H1 (cell line): ENCODE measurements around the gene DCP1B. TPM values are rescaled to one million over a fixed set of nuclear protein-coding genes. Genes with fewer than 3 reads are reported as not detected.

Experiments used
- CTCF ChIA-PET: fragments of 300-600 bp; sonication (Branson Sonifier 250); formaldehyde crosslinking; loops from one replicate; lab custom pipeline; 2021; ENCODE audit not compliant: partially characterized antibody; lab: Charles Lee
- POLR2A ChIA-PET: fragments of 300-600 bp; sonication (Branson Sonifier 250); formaldehyde crosslinking; loops from one replicate; lab custom pipeline; 2021; ENCODE audit warnings: inconsistent platforms; ENCODE audit not compliant: partially characterized antibody; lab: Charles Lee
- DNase-seq, 2 experiments: peaks; one replicate each; pipeline versions ENCODE4 v3.0.0 to v3.0.0-alpha.2; 2010 to 2022; ENCODE audit warnings: low spot score in 2 of 2, low read depth in 1 of 2, mixed read lengths in 1 of 2
- FAIRE-seq: peaks from 2 replicates; lab custom pipeline; 2011; peaks lifted over from hg19 to GRCh38; lab: Jason Lieb, UNC
- H2AFZ ChIP-seq: 2 replicates; pipeline ENCODE4 v1.8.1; 2012; ENCODE audit warnings: low read length, inconsistent platforms
- H2AK5ac ChIP-seq: 2 replicates; pipeline ENCODE4 v1.6.1; 2013; ENCODE audit warnings: low read depth, low read length
- H2BK120ac ChIP-seq: replicated peaks from 2 replicates; pipeline ENCODE3; 2013; ENCODE audit warnings: low read depth, low read length, inconsistent platforms
- H2BK12ac ChIP-seq: 2 replicates; pipeline ENCODE4 v1.6.1; 2013; ENCODE audit warnings: low read depth, low read length
- H2BK15ac ChIP-seq: 2 replicates; pipeline ENCODE4 v1.6.1; 2013; ENCODE audit warnings: low read length
- H2BK20ac ChIP-seq: 2 replicates; pipeline ENCODE4 v1.6.1; 2013; ENCODE audit warnings: low read length
- H2BK5ac ChIP-seq: 2 replicates; pipeline ENCODE4 v1.6.1; 2013; ENCODE audit warnings: low read depth, low read length
- H3K14ac ChIP-seq: 2 replicates; pipeline ENCODE4 v1.6.1; 2013; ENCODE audit warnings: inconsistent platforms; ENCODE audit not compliant: insufficient read length
- H3K18ac ChIP-seq: 2 replicates; pipeline ENCODE4 v1.6.1; 2013; ENCODE audit warnings: low read length; ENCODE audit errors: extremely low read depth
- H3K23ac ChIP-seq: 2 replicates; pipeline ENCODE4 v1.6.1; 2013; ENCODE audit warnings: inconsistent platforms; ENCODE audit not compliant: insufficient read length
- H3K23me2 ChIP-seq: 2 replicates; pipeline ENCODE4 v1.6.1; 2013; ENCODE audit warnings: low read depth, low read length
- H3K27ac ChIP-seq: 2 replicates; pipeline ENCODE4 v1.6.1; 2011; ENCODE audit warnings: low read depth, low read length, inconsistent platforms
- H3K27me3 ChIP-seq, 4 experiments: replicated peaks in 1 of 4; 1 replicate in 1 of 4; 2 replicates in 3 of 4; pipeline versions ENCODE4 v1.6.1 to v1.8.1; 2011 to 2013; ENCODE audit warnings: low read length in 3 of 4, mild to moderate bottlenecking in 3 of 4, inconsistent platforms in 2 of 4, mixed read lengths in 2 of 4, moderate library complexity in 1 of 4; ENCODE audit not compliant: control insufficient read depth in 3 of 4, insufficient read depth in 3 of 4; ENCODE audit errors: extremely low read depth in 1 of 4
- H3K36me3 ChIP-seq, 4 experiments: 2 replicates each; pipeline versions ENCODE4 v1.6.1 to v1.8.1; 2011 to 2013; ENCODE audit warnings: mild to moderate bottlenecking in 4 of 4, low read length in 3 of 4, moderate library complexity in 2 of 4, control low read depth in 1 of 4, inconsistent platforms in 1 of 4; ENCODE audit not compliant: insufficient read depth in 4 of 4, control insufficient read depth in 2 of 4
- H3K4ac ChIP-seq: replicated peaks from 2 replicates; pipeline ENCODE3; 2013; ENCODE audit warnings: low read length, low read depth, mixed read lengths, inconsistent platforms; ENCODE audit not compliant: insufficient read length
- H3K4me1 ChIP-seq, 4 experiments: replicated peaks in 1 of 4; 1 replicate in 1 of 4; 2 replicates in 3 of 4; pipeline versions ENCODE4 v1.6.1 to v1.8.1; 2011 to 2013; ENCODE audit warnings: low read length in 3 of 4, inconsistent platforms in 2 of 4, mixed read lengths in 1 of 4; ENCODE audit not compliant: insufficient read depth in 4 of 4, control insufficient read depth in 3 of 4
- H3K4me2 ChIP-seq, 2 experiments: 2 replicates each; pipeline versions ENCODE4 v1.6.1 to v1.8.1; 2011 to 2013; ENCODE audit warnings: low read depth in 2 of 2, low read length in 2 of 2, control low read depth in 1 of 2, inconsistent platforms in 1 of 2, mild to moderate bottlenecking in 1 of 2; ENCODE audit not compliant: insufficient read depth in 1 of 2
- H3K4me3 ChIP-seq, 4 experiments: fragments of 200-600, 300-600 bp in 1 of 4; sonication (generic), shearing (Covaris generic), sonication (Bioruptor Twin) in 1 of 4; 2 replicates each; pipeline versions ENCODE4 v1.5.1 to v1.8.1; 2011 to 2016; ENCODE audit warnings: low read length in 4 of 4, low read depth in 3 of 4, control low read depth in 2 of 4, inconsistent platforms in 2 of 4, mild to moderate bottlenecking in 2 of 4, mixed read lengths in 1 of 4, moderate library complexity in 1 of 4; ENCODE audit not compliant: insufficient read depth in 2 of 4; ENCODE audit errors: extremely low read depth in 1 of 4
- H3K56ac ChIP-seq: replicated peaks from 2 replicates; pipeline ENCODE3; 2013; ENCODE audit warnings: low read depth, mild to moderate bottlenecking, mixed read lengths, low read length, inconsistent platforms; ENCODE audit not compliant: insufficient read length
- H3K79me1 ChIP-seq: 2 replicates; pipeline ENCODE4 v1.6.1; 2013; ENCODE audit warnings: low read depth, low read length, control low read depth
- H3K79me2 ChIP-seq, 2 experiments: 2 replicates each; pipeline versions ENCODE4 v1.6.1 to v1.8.1; 2012 to 2013; ENCODE audit warnings: low read length in 2 of 2, mild to moderate bottlenecking in 2 of 2, inconsistent platforms in 1 of 2; ENCODE audit not compliant: insufficient read depth in 2 of 2, control insufficient read depth in 1 of 2
- H3K9ac ChIP-seq, 4 experiments: replicated peaks in 1 of 4; 1 replicate in 1 of 4; 2 replicates in 3 of 4; pipeline versions ENCODE4 v1.6.1 to v1.8.1; 2011 to 2013; ENCODE audit warnings: low read depth in 3 of 4, low read length in 3 of 4, control low read depth in 2 of 4, mild to moderate bottlenecking in 2 of 4, moderate library complexity in 2 of 4, inconsistent platforms in 1 of 4; ENCODE audit errors: extremely low read depth in 1 of 4
- H3K9me3 ChIP-seq, 2 experiments: 2 replicates each; pipeline versions ENCODE4 v1.6.1 to v1.8.1; 2012 to 2013; ENCODE audit warnings: mild to moderate bottlenecking in 2 of 2, moderate library complexity in 2 of 2, control low read depth in 1 of 2, inconsistent platforms in 1 of 2, low read depth in 1 of 2, low read length in 1 of 2, mixed read lengths in 1 of 2; ENCODE audit not compliant: insufficient read depth in 2 of 2
- H4K20me1 ChIP-seq, 2 experiments: replicated peaks in 1 of 2; 2 replicates each; pipeline versions ENCODE3 to v1.8.1; 2011 to 2013; ENCODE audit warnings: inconsistent platforms in 2 of 2, low read length in 2 of 2, mild to moderate bottlenecking in 1 of 2; ENCODE audit not compliant: insufficient read depth in 2 of 2, control insufficient read depth in 1 of 2
- H4K5ac ChIP-seq: 2 replicates; pipeline ENCODE4 v1.6.1; 2013; ENCODE audit warnings: low read length, low read depth, mixed read lengths, inconsistent platforms; ENCODE audit not compliant: insufficient read length
- H4K8ac ChIP-seq: 2 replicates; pipeline ENCODE4 v1.8.0; 2013; ENCODE audit warnings: mild to moderate bottlenecking, moderate library complexity, low read length, inconsistent platforms; ENCODE audit not compliant: insufficient read depth; ENCODE audit errors: extremely low read depth
- H4K91ac ChIP-seq: replicated peaks from 2 replicates; pipeline ENCODE3; 2013; ENCODE audit warnings: low read length, mixed read lengths, inconsistent platforms; ENCODE audit not compliant: insufficient read length
- CBX8 ChIP-seq: fragments of 300-800, 300-1000 bp; sonication (generic); IDR thresholded peaks from 2 replicates; pipeline ENCODE4 v1.7.1; 2016; ENCODE audit warnings: low read depth, low read length, borderline replicate concordance
- SP2 ChIP-seq: IDR thresholded peaks from 2 replicates; pipeline ENCODE4 v1.6.1; 2012; ENCODE audit warnings: mild to moderate bottlenecking, low read length, inconsistent platforms
- WGBS, 2 experiments: shearing (Covaris generic) in 1 of 2; methylation state at CpG; one replicate each; pipeline versions ENCODE4 v1.1.6 to v1.1.7; 2013 to 2015; ENCODE audit warnings: low lambda C conversion rate in 2 of 2, mixed read lengths in 2 of 2, inconsistent platforms in 1 of 2, low coverage in 1 of 2, missing lambda C conversion rate in 1 of 2; ENCODE audit not compliant: insufficient replicate concordance in 2 of 2, insufficient coverage in 1 of 2, insufficient read length in 1 of 2; ENCODE audit errors: extremely low coverage in 1 of 2, missing lambda C conversion rate in 1 of 2; 5-methylcytosine and 5-hydroxymethylcytosine counted together
- polyA plus RNA-seq, 7 experiments: library from polyadenylated mRNA; depleted of rRNA in 3 of 7; stranded (reverse) in 5 of 7; unstranded in 2 of 7; fragments of >200 nt in 5 of 7; fragments of 200-250 nt in 2 of 7; gene quantifications; 1 replicate in 5 of 7; 2 replicates in 1 of 7; 4 replicates in 1 of 7; pipeline versions ENCODE4 v1.2.1 to v1.2.3, GENCODE V29; 2011 to 2013; ENCODE audit warnings: missing spikeins in 2 of 7, mixed read lengths in 2 of 7
- total RNA-seq: library from RNA; stranded (reverse); fragmentation: NEBNext Ultra II Directional; extraction: Animal tissue kit (Norgen Biotek cat#: 25700); gene quantifications from 2 replicates; pipeline ENCODE4 v1.2.1, GENCODE V29; 2021

DCP1B gene
- total and polyA plus RNA-seq, 2 of the 8 experiments (the other 6 are each of a cell fraction or from before 2014, with no cell fraction given), result 14.8 to 29.0 TPM

- Histone ChIP-seq H3K27ac (no peak overlapping the region), H3K23me2 (peaks cover 5% of the 10 kb centered on the region), H3K18ac (no peak overlapping the region), H4K91ac (no peak overlapping the region), H4K8ac (no peak overlapping the region), H2BK15ac (no peak overlapping the region), H4K20me1 (peaks cover 0 to 4% of the 10 kb centered on the region in 2 experiments), H3K36me3 (no peaks in the 10 kb centered on the region), H3K9me3 (no peaks in the 10 kb centered on the region), H4K5ac (no peak overlapping the region), H2BK12ac (no peak overlapping the region), H3K4me1 (peaks cover 0 to 2% (median 0%) of the 10 kb centered on the region in 4 experiments; a peak in 1 of 7 replicates), H2AFZ (no peak overlapping the region), H3K4me3 (no peak overlapping the region), H3K27me3 (no peaks in the 10 kb centered on the region; a peak in 1 of 7 replicates), H2BK20ac (no peak overlapping the region), H3K56ac (no peak overlapping the region), H3K79me2 (no peaks in the 10 kb centered on the region), H3K4me2 (no peak overlapping the region), H3K14ac (no peak overlapping the region), H3K9ac (no peak overlapping the region), H2AK5ac (no peak overlapping the region), H3K23ac (no peak overlapping the region), H2BK5ac (no peak overlapping the region), H2BK120ac (no peak overlapping the region), H3K79me1 (no peaks in the 10 kb centered on the region), H3K4ac (no peak overlapping the region)
- DNase-seq (no peak), FAIRE-seq (no peak)
- CTCF ChIA-PET, result interaction anchor here (1.2 to 3.8 kb wide), 3 partner anchors 9 to 141 kb away, joined by 4 to 19 read pairs (median 5); no protein-coding TSS in a partner anchor
- POLR2A ChIA-PET, result no interaction called here
- 86% methylated on average over 9 of the region's 9 CpGs; no CpG with 5 or more reads in 1 of the 2 experiments for WGBS, 2 experiments
- TF ChIP-seq SP2 (no peak), CBX8 (no peak)
Observed at GRCh38 chr12:1931642-1932041, 72.6 kb downstream of the DCP1B start.
